Measurements from ENCODE around the gene FOXD3. TPM values are rescaled to one million over a fixed set of nuclear protein-coding genes. Genes with fewer than 3 reads are reported as not detected.

FOXD3 gene
- total RNA-seq, 1 donor from 2014 or later, result not detected

GRCh38 chr1:63362073-63362472, 39.7 kb downstream of the FOXD3 start:
- no peak for DNase-seq (ENCODE audit: low read depth in 2 of 2)

- no peak for DNase-seq (ENCODE audit: low read depth in 2 of 2)
Observed at GRCh38 chr1:63362578-63362977, 40.2 kb downstream of the FOXD3 start.

- DNase-seq (ENCODE audit: low read depth in 2 of 2), result no peak
Observed at GRCh38 chr1:63363014-63363413, 40.6 kb downstream of the FOXD3 start.

DNA sequence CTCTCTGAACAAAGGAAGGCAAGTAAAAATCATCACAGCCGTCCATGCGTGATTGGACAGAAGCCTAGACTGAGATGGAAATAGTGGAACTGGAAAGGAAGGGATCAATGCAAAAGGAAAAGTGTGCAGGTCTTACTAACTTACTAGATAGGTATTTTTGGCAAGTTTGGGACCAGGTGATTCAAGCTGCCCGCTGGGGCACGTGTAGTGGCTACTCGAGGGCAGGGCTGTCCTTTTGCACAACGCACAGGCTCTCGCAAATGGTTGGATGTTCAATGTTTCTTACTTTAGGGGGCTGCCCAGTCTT, 44.5 kb downstream of the FOXD3 start:
- no peak for DNase-seq (ENCODE audit: low read depth in 2 of 2)

DNA sequence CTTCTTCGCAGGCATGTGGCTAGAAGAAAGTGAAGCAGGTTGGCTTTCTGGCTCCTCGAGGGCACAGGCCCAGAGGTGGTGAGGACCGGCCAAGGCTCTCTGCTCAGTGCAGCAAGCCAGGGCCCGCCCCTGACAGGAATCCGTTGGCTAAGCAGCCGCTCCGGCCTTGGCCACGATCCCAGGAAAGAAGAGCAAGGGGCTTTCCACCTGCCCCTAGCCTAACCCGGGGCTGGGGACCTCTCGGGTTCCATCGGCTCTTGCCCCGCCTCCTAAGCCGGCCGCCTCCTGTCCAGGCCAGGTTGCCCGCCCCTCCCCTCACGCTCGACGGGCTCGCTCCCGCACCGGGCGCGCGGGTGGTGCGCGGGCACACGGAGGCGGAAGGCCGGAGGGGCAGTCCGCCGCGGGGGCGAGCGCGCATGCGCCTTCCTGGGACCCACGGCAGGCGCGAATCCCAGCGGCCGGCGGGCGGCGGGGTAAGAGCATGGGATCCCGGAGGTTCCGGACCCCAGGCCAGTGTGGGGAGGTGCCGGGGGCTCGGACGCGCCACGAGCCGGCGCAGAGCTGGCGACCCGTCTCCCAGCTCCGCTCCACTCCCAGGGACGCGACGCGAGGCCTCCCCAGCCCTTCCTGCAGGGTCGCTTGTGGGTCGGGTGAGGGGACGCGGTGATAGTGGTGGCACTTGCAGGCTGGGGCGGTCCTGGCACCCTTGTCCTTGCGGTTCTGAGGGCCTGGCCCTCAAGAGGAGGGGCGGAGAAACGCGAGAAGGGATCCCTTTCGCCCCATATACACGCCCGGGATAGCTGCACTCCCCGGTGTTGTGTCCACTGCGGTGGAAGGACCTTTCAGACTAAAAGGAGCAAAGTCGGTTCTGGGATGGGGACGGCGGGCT, 45.1 kb downstream of the FOXD3 start, which contains the start of gene ALG6:
ALG6 (plus strand) TSS at position 413 of the 889 bp plus-strand sequence. CDS start 3,351 bp downstream, outside the sequence.
- peak; percentile 93 to 95 for DNase-seq (ENCODE audit: low read depth in 2 of 2)

- DNase-seq (ENCODE audit: low read depth in 2 of 2), result peak in 1 of 2 donors; percentile 10
Observed at GRCh38 chr1:63368131-63368530, 45.8 kb downstream of the FOXD3 start.

Other genes starting within 250 kb of the FOXD3 start
- gene ALG6, start 45.1 kb downstream of the FOXD3 start, total RNA-seq, result 13.7 and 17.5 TPM in 2 replicates
- gene ITGB3BP, start 200.7 kb downstream of the FOXD3 start, total RNA-seq, result 4.6 and 15.7 TPM in 2 replicates
- 2.4 and 3.2 TPM in 2 replicates for gene EFCAB7, start 201.0 kb downstream of the FOXD3 start, total RNA-seq

Data from lung microvascular endothelial cell (primary cell).